Smooth muscle cell (in vitro differentiated cells): Measurements from ENCODE around the gene GPC5. TPM values are rescaled to one million over a fixed set of nuclear protein-coding genes. Genes with fewer than 3 reads are reported as not detected.

ENCODE experiments used
- DNase-seq: peaks from one replicate; lab custom pipeline; 2025; ENCODE audit not compliant: unreplicated experiment; lab: John Stamatoyannopoulos, UW
- H2AFZ ChIP-seq: fragments of 200-600 bp; sonication (generic); 2 replicates; pipeline ENCODE4 v1.6.0; 2016; ENCODE audit warnings: antibody characterized with exemption, low read depth, mild to moderate bottlenecking
- H3F3A ChIP-seq: fragments of 200-600 bp; sonication (generic); 2 replicates; pipeline ENCODE4 v1.6.0; 2017; ENCODE audit warnings: antibody characterized with exemption, low read depth
- H3K27ac ChIP-seq: fragments of 200-600 bp; sonication (generic); 2 replicates; pipeline ENCODE4 v1.5.1; 2016; ENCODE audit warnings: low read depth, mild to moderate bottlenecking
- H3K27me3 ChIP-seq: fragments of 200-600 bp; sonication (generic); 2 replicates; pipeline ENCODE4 v1.6.1; 2016; ENCODE audit warnings: low read depth, mild to moderate bottlenecking
- H3K36me3 ChIP-seq: fragments of 200-600 bp; sonication (generic); 2 replicates; pipeline ENCODE4 v1.5.1; 2016; ENCODE audit warnings: low read depth
- H3K4me1 ChIP-seq: fragments of 200-600 bp; sonication (generic); 2 replicates; pipeline ENCODE4 v1.5.1; 2016; ENCODE audit warnings: low read depth
- H3K4me2 ChIP-seq: fragments of 200-600 bp; sonication (generic); 2 replicates; pipeline ENCODE4 v1.6.0; 2016; ENCODE audit warnings: mild to moderate bottlenecking
- H3K4me3 ChIP-seq: fragments of 200-600 bp; sonication (generic); 2 replicates; pipeline ENCODE4 v1.5.1; 2016; ENCODE audit warnings: mild to moderate bottlenecking
- H3K79me2 ChIP-seq: fragments of 200-600 bp; sonication (generic); 2 replicates; pipeline ENCODE4 v1.6.0; 2016; ENCODE audit warnings: low read depth, mild to moderate bottlenecking
- H3K9ac ChIP-seq: fragments of 200-600 bp; sonication (generic); 2 replicates; pipeline ENCODE4 v1.6.0; 2016; ENCODE audit warnings: low read depth
- H3K9me3 ChIP-seq: fragments of 200-600 bp; sonication (generic); replicated peaks from 2 replicates; pipeline ENCODE4 v1.5.1; 2016; ENCODE audit warnings: low read depth
- H4K20me1 ChIP-seq: fragments of 200-600 bp; sonication (generic); 2 replicates; pipeline ENCODE4 v1.6.0; 2016; ENCODE audit warnings: low read depth
- WGBS: methylation state at CpG from one replicate; pipeline ENCODE4 v1.1.7; 2016; ENCODE audit warnings: low lambda C conversion rate; 5-methylcytosine and 5-hydroxymethylcytosine counted together
- polyA plus RNA-seq: library from polyadenylated mRNA; unstranded; fragments of >200 nt; fragmentation: Nextera tagmentation; extraction: Ambion mirVana; gene quantifications from 2 replicates; pipeline ENCODE4 v1.2.1, GENCODE V29; 2016
- total RNA-seq: library from RNA; depleted of rRNA; stranded (reverse); fragments of >200 nt; gene quantifications from 2 replicates; pipeline ENCODE4 v1.2.3, GENCODE V29; 2014
- TF ChIP-seq, protein P1 (sequence below): fragments of 200-600 bp; sonication (generic); IDR thresholded peaks from 2 replicates; pipeline ENCODE4 v1.5.1; 2017; ENCODE audit warnings: borderline replicate concordance, mild to moderate bottlenecking, antibody characterized with exemption; ENCODE audit not compliant: insufficient read depth, poor library complexity, severe bottlenecking

The GPC5 gene
- total and polyA plus RNA-seq, 2 experiments from 2014 or later = 0.99 to 1.0 TPM

DNA sequence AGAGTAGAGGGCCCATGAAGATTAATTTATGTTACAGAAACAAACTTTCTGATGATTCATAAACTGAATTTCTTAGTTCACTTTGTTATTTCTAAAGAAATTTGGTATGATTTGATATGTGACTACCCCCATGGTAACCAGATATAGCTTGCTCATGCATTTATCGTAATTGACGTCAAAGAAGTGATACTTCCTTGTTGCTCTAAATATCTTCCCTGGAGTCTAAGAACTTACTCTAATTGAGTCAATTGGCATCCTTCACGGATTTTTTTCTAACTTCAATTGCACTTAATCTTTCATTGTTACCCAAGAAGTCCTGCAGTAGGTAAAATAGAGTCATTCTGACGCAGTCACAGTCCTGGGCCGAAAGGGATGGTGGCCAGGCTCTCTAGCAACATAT is 240.9 kb downstream of the GPC5 start:
- DNase-seq = no peak
- no peak overlapping the region for H3K27ac ChIP-seq
- TF ChIP-seq, protein P1, sequence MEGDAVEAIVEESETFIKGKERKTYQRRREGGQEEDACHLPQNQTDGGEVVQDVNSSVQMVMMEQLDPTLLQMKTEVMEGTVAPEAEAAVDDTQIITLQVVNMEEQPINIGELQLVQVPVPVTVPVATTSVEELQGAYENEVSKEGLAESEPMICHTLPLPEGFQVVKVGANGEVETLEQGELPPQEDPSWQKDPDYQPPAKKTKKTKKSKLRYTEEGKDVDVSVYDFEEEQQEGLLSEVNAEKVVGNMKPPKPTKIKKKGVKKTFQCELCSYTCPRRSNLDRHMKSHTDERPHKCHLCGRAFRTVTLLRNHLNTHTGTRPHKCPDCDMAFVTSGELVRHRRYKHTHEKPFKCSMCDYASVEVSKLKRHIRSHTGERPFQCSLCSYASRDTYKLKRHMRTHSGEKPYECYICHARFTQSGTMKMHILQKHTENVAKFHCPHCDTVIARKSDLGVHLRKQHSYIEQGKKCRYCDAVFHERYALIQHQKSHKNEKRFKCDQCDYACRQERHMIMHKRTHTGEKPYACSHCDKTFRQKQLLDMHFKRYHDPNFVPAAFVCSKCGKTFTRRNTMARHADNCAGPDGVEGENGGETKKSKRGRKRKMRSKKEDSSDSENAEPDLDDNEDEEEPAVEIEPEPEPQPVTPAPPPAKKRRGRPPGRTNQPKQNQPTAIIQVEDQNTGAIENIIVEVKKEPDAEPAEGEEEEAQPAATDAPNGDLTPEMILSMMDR = no peak
- no peaks in the 10 kb centered on the region for H3K4me1 ChIP-seq
- no peaks in the 10 kb centered on the region for H3K36me3 ChIP-seq
- H2AFZ ChIP-seq = no peak overlapping the region
- H3K4me2 ChIP-seq = no peak overlapping the region
- H3K79me2 ChIP-seq = no peaks in the 10 kb centered on the region
- H3K9ac ChIP-seq = no peak overlapping the region
- H4K20me1 ChIP-seq = no peaks in the 10 kb centered on the region
- no peaks in the 10 kb centered on the region for H3K9me3 ChIP-seq
- WGBS = 91% methylated on average over 5 of the region's 5 CpGs
- H3F3A ChIP-seq = no peaks in the 10 kb centered on the region
- no peaks in the 10 kb centered on the region for H3K27me3 ChIP-seq
- no peak overlapping the region for H3K4me3 ChIP-seq

DNA sequence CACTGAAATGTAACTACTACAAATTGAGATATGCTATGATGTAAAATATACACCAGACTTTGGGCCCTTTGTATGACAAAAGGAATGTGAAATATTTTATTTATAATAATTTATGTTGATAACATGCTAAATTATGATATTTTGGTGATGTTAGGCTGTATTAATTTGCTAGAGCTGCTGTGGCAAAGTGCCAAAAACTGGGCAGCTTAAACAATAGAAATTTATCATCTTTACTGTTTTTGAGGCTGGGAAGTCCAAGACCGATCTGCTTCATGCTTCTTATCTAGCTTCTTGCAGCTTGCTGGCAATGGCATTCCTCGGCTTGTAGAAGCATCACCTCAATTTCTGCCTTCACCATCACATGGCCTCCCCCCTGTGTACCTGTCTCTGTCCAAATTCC is 245.0 kb downstream of the GPC5 start:
- 91% methylated on average over 2 of the region's 2 CpGs for WGBS
- no peaks in the 10 kb centered on the region for H3K27me3 ChIP-seq
- H3K4me1 ChIP-seq = no peaks in the 10 kb centered on the region
- no peaks in the 10 kb centered on the region for H3K9me3 ChIP-seq
- no peaks in the 10 kb centered on the region for H3K79me2 ChIP-seq
- H4K20me1 ChIP-seq = no peaks in the 10 kb centered on the region
- H3K36me3 ChIP-seq = no peaks in the 10 kb centered on the region
- no peak overlapping the region for H2AFZ ChIP-seq
- no peak for DNase-seq
- no peaks in the 10 kb centered on the region for H3F3A ChIP-seq
- no peak overlapping the region for H3K9ac ChIP-seq
- H3K4me3 ChIP-seq = no peak overlapping the region
- TF ChIP-seq, protein P1 = no peak
- no peak overlapping the region for H3K4me2 ChIP-seq
- no peak overlapping the region for H3K27ac ChIP-seq

DNA sequence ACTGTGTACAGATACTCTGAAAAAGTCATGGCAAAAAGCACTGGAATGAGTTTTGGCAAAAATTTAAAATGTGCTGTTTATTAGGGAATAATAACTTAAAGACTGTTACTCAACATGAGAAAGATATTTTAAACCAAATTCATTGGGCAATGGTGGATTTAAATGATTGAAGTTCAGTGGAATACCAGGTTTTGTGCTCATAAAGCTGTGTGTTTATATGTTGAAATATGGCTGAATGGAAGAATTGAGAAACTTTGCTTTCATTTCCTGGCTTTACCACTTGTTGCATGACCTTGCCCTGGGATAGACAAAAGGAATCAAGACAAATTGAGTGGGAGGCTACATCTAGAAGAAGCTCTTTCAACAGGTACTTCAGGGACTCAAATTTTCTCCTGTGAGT is 246.4 kb downstream of the GPC5 start:
- Histone ChIP-seq H3K4me3 (no peak overlapping the region), H3K4me1 (no peaks in the 10 kb centered on the region), H3K27me3 (no peaks in the 10 kb centered on the region), H3K4me2 (no peak overlapping the region), H4K20me1 (no peaks in the 10 kb centered on the region), H2AFZ (no peak overlapping the region), H3K9ac (no peak overlapping the region), H3K79me2 (no peaks in the 10 kb centered on the region), H3F3A (no peaks in the 10 kb centered on the region), H3K36me3 (no peaks in the 10 kb centered on the region), H3K27ac (no peak overlapping the region), H3K9me3 (no peaks in the 10 kb centered on the region)
- DNase-seq = no peak
- TF ChIP-seq, protein P1 = no peak

DNA sequence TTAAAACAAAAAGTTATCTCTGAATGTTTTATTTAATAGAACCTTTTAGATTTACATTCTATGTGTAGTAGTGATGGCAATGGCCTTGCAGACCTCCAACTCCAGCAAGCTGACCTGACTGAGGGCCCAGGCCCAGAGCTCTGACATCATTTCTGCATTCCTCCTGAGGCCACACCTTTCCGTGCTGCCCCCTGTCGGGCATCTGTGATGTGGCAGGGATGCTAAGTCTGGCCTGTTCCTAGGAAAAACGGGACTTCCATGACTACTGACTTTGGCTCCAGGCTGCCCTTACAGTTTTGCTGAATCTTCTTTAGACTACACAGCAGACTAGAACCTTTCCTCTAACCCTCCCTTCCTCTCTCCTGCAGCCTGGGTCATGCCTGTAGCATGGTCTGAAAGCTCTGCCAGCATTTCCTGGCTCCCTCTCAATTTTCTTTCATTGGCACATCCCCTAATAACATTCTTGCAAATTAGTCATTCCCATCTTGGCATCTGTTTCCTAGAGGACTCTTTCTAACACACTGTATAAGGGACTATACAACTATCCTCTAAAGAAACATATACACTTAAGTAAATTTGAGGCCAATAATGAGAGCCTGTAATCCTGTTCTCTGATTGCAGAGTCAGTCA is 249.1 kb downstream of the GPC5 start:
- no peaks in the 10 kb centered on the region for H4K20me1 ChIP-seq
- H3K9ac ChIP-seq = no peak overlapping the region
- DNase-seq = peak; percentile 1
- H3K27me3 ChIP-seq = no peaks in the 10 kb centered on the region
- H3K9me3 ChIP-seq = no peaks in the 10 kb centered on the region
- WGBS = 40% methylated on average over 3 of the region's 3 CpGs
- no peaks in the 10 kb centered on the region for H3F3A ChIP-seq
- H3K79me2 ChIP-seq = no peaks in the 10 kb centered on the region
- no peak overlapping the region for H3K4me2 ChIP-seq
- H3K27ac ChIP-seq = no peak overlapping the region
- H3K4me3 ChIP-seq = no peak overlapping the region
- no peaks in the 10 kb centered on the region for H3K36me3 ChIP-seq
- no peaks in the 10 kb centered on the region for H3K4me1 ChIP-seq
- TF ChIP-seq, protein P1 = peak; percentile 46
- H2AFZ ChIP-seq = no peak overlapping the region
